GM12878 (cell line): Measurements from ENCODE around the gene NLRP10. TPM values are rescaled to one million over a fixed set of nuclear protein-coding genes. Genes with fewer than 3 reads are reported as not detected.

ENCODE experiments used
- ATAC-seq: fragments of 200-7000 bp; cut with Tn5 transposase; 3 replicates; pipeline ENCODE4 v1.9.1; 2020; ENCODE audit warnings: mild to moderate bottlenecking, moderate library complexity
- Bru-seq: library from RNA; stranded (reverse); fragments of 400-500 nt; gene quantifications from one replicate; lab custom pipeline; 2021; lab: Mats Ljungman, UMichigan
- BruChase-seq, 2 experiments: library from RNA; stranded (reverse); fragments of 400-500 nt; gene quantifications; one replicate each; lab custom pipeline; 2021; lab: Mats Ljungman, UMichigan
- BruUV-seq: library from RNA; stranded (reverse); fragments of 400-500 nt; replicated peaks from 2 replicates; lab custom pipeline; 2021; lab: Mats Ljungman, UMichigan
- CTCF ChIA-PET: fragments of 300-600 bp; sonication (Branson Sonifier 250); formaldehyde crosslinking; extraction: SDS; loops from one replicate; lab custom pipeline; 2021; ENCODE audit warnings: inconsistent platforms; lab: Yijun Ruan, JAX
- POLR2A ChIA-PET: fragments of 350-600 bp; formaldehyde crosslinking; extraction: SDS; loops from one replicate; lab custom pipeline; 2021; ENCODE audit warnings: inconsistent platforms; lab: Charles Lee
- RAD21 ChIA-PET: fragments of 300-600 bp; sonication (Branson Sonifier 250); formaldehyde crosslinking; loops from one replicate; lab custom pipeline; 2023; ENCODE audit warnings: antibody characterized with exemption; ENCODE audit not compliant: unreplicated experiment; lab: Charles Lee
- SMC1A ChIA-PET: fragments of 300-600 bp; sonication (Branson Sonifier 250); formaldehyde crosslinking; loops from one replicate; lab custom pipeline; 2023; ENCODE audit not compliant: unreplicated experiment, uncharacterized antibody; lab: Charles Lee
- DNase-seq: peaks from one replicate; pipeline ENCODE4 v3.0.0-alpha.2; 2011; ENCODE audit warnings: low read depth, low spot score
- FAIRE-seq: peaks from 3 replicates; lab custom pipeline; 2011; peaks lifted over from hg19 to GRCh38; lab: Jason Lieb, UNC
- H2AFZ ChIP-seq: 2 replicates; pipeline ENCODE4 v1.6.0; 2011; ENCODE audit warnings: low read depth, low read length, control low read depth; ENCODE audit not compliant: control insufficient read depth
- H3K27ac ChIP-seq: 2 replicates; pipeline ENCODE4 v1.5.1; 2011; ENCODE audit warnings: control low read depth; ENCODE audit not compliant: control insufficient read depth, insufficient read depth
- H3K27me3 ChIP-seq, 2 experiments: replicated peaks in 1 of 2; 2 replicates each; pipeline versions ENCODE4 v1.6.0 to v1.6.1; 2011; ENCODE audit warnings: low read length in 1 of 2; ENCODE audit not compliant: control insufficient read depth in 2 of 2, insufficient read depth in 2 of 2
- H3K36me3 ChIP-seq, 2 experiments: 2 replicates each; pipeline ENCODE4 v1.5.1; 2011; ENCODE audit warnings: low read length in 1 of 2; ENCODE audit not compliant: control insufficient read depth in 2 of 2, insufficient read depth in 2 of 2
- H3K4me1 ChIP-seq: 2 replicates; pipeline ENCODE4 v1.6.1; 2011; ENCODE audit warnings: mild to moderate bottlenecking, low read length, moderate library complexity, mixed read lengths; ENCODE audit not compliant: control insufficient read depth, insufficient read depth
- H3K4me2 ChIP-seq: 2 replicates; pipeline ENCODE4 v1.6.0; 2011; ENCODE audit warnings: control low read depth; ENCODE audit not compliant: control insufficient read depth, insufficient read depth
- H3K4me3 ChIP-seq: fragments of 200-600 bp; sonication (generic); 2 replicates; pipeline ENCODE4 v1.5.1; 2016
- H3K79me2 ChIP-seq: 2 replicates; pipeline ENCODE4 v1.6.0; 2011; ENCODE audit warnings: low read length; ENCODE audit not compliant: control insufficient read depth, insufficient read depth
- H3K9ac ChIP-seq: 2 replicates; pipeline ENCODE4 v1.8.0; 2011; ENCODE audit warnings: low read length, control low read depth, mixed read lengths; ENCODE audit not compliant: control insufficient read depth, insufficient read depth
- H3K9me3 ChIP-seq: replicated peaks from 3 replicates; pipeline ENCODE4 v1.5.1; 2011; ENCODE audit warnings: mild to moderate bottlenecking, low read length; ENCODE audit not compliant: control insufficient read depth, insufficient read depth
- H4K20me1 ChIP-seq: 2 replicates; pipeline ENCODE4 v1.6.0; 2011; ENCODE audit not compliant: control insufficient read depth, insufficient read depth
- HCFC1 ChIP-seq: fragments of 150-350 bp; IDR thresholded peaks from 2 replicates; pipeline ENCODE4 v1.6.1; 2014; ENCODE audit warnings: low read length
- MEF2B ChIP-seq: fragments of 450-650 bp; IDR thresholded peaks from 2 replicates; pipeline ENCODE4 v1.6.1; 2018; ENCODE audit warnings: mild to moderate bottlenecking, moderate library complexity; ENCODE audit not compliant: partially characterized antibody, poor library complexity, severe bottlenecking
- NFXL1 ChIP-seq: fragments of 450-650 bp; IDR thresholded peaks from 2 replicates; pipeline ENCODE4 v1.6.1; 2017; ENCODE audit warnings: antibody characterized with exemption, mild to moderate bottlenecking, borderline replicate concordance
- WGBS: methylation state at CpG from one replicate; pipeline ENCODE4 v1.1.6; 2016; ENCODE audit warnings: low lambda C conversion rate; ENCODE audit not compliant: insufficient replicate concordance, insufficient coverage; ENCODE audit errors: missing lambda C conversion rate; 5-methylcytosine and 5-hydroxymethylcytosine counted together
- in situ Hi-C: fragments of 300-500 bp; cut with MboI; formaldehyde crosslinking; loops from 9 replicates; pipeline ENCODE4 v1.14.3; 2018; ENCODE audit warnings: mixed read lengths
- intact Hi-C: fragments of 100-400 bp; cut with micrococcal nuclease; formaldehyde crosslinking; loops from one replicate; pipeline ENCODE4 v1.14.2; 2022; ENCODE audit not compliant: unreplicated experiment
- long read RNA-seq, 2 experiments: library from polyadenylated mRNA; unstranded; transcript quantifications; one replicate each; pipeline ENCODE4 v2.0.0, GENCODE V29; 2019 to 2020
- polyA minus RNA-seq, 3 experiments: library from RNA; depleted of rRNA, polyadenylated mRNA; stranded (reverse); fragments of >200 nt; gene quantifications; 2 replicates each; pipeline ENCODE4 v1.2.3, GENCODE V29; 2011
- polyA plus RNA-seq, 11 experiments: library from polyadenylated mRNA; depleted of rRNA in 4 of 11; unstranded in 6 of 11; stranded (reverse) in 5 of 11; fragments of >200 nt; fragmentation: Nextera tagmentation in 4 of 11; fragmentation: Illumina TruSeq in 1 of 11; extraction: Ambion mirVana in 4 of 11; extraction: Trizol in 1 of 11; gene quantifications; 1 replicate in 1 of 11; 2 replicates in 10 of 11; pipeline versions ENCODE4 v1.2.1 to v1.2.3, GENCODE V29; 2011 to 2016; ENCODE audit warnings: inconsistent platforms in 2 of 11, missing spikeins in 2 of 11, low read depth in 1 of 11
- total RNA-seq, 4 experiments: library from RNA; depleted of rRNA in 3 of 4; stranded (reverse); fragments of >200 nt in 3 of 4; fragmentation: Illumina TruSeq in 1 of 4; extraction: Trizol in 1 of 4; gene quantifications; 2 replicates each; pipeline versions ENCODE4 v1.2.1 to v1.2.3, GENCODE V29; 2013 to 2021
- TF ChIP-seq, protein P1 (sequence below): fragments of 450-650 bp; IDR thresholded peaks from 2 replicates; pipeline ENCODE4 v1.6.1; 2017; ENCODE audit warnings: antibody characterized with exemption, mild to moderate bottlenecking, moderate library complexity
- TF ChIP-seq, protein P2 (sequence below): fragments of 450-650 bp; IDR thresholded peaks from 2 replicates; pipeline ENCODE4 v1.6.1; 2014; ENCODE audit warnings: mild to moderate bottlenecking
- TF ChIP-seq, protein P3 (sequence below): IDR thresholded peaks from 2 replicates; pipeline ENCODE4 v1.6.1; 2011; ENCODE audit warnings: borderline replicate concordance, low read depth, mild to moderate bottlenecking, moderate library complexity, low read length; ENCODE audit not compliant: insufficient read depth, poor library complexity, severe bottlenecking
- TF ChIP-seq, protein P4 (sequence below): fragments of 450-650 bp; IDR thresholded peaks from 2 replicates; pipeline ENCODE4 v1.6.1; 2018; ENCODE audit warnings: borderline replicate concordance, mild to moderate bottlenecking; ENCODE audit not compliant: partially characterized antibody

NLRP10 gene, protein sequence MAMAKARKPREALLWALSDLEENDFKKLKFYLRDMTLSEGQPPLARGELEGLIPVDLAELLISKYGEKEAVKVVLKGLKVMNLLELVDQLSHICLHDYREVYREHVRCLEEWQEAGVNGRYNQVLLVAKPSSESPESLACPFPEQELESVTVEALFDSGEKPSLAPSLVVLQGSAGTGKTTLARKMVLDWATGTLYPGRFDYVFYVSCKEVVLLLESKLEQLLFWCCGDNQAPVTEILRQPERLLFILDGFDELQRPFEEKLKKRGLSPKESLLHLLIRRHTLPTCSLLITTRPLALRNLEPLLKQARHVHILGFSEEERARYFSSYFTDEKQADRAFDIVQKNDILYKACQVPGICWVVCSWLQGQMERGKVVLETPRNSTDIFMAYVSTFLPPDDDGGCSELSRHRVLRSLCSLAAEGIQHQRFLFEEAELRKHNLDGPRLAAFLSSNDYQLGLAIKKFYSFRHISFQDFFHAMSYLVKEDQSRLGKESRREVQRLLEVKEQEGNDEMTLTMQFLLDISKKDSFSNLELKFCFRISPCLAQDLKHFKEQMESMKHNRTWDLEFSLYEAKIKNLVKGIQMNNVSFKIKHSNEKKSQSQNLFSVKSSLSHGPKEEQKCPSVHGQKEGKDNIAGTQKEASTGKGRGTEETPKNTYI
- 0.21 TPM in 1 of 2 replicates, not detected in the other for total RNA-seq (2013; cell fraction: nucleolus; rRNA removed)
- not detected in 2 replicates for total RNA-seq (2014; rRNA removed)
- not detected in 2 replicates for total RNA-seq (2014; rRNA removed; fragmentation: Illumina TruSeq; extraction: Trizol)
- not detected in 2 replicates for total RNA-seq (2021)
- polyA plus RNA-seq (2011; ENCODE audit: low read depth), result not detected
- polyA plus RNA-seq (2011; rRNA removed), result 0.04 TPM in 1 of 2 replicates, not detected in the other
- 0.01 and 0.02 TPM in 2 replicates for polyA plus RNA-seq (2011; cell fraction: cytosol; rRNA removed)
- polyA plus RNA-seq (2011; cell fraction: nucleus; rRNA removed), result 0.04 and 0.07 TPM in 2 replicates
- not detected in 2 replicates for polyA plus RNA-seq (2012)
- polyA plus RNA-seq (2014; fragmentation: Illumina TruSeq; extraction: Trizol), result not detected in 2 replicates
- not detected for polyA plus RNA-seq (2014; fragmentation: Nextera tagmentation; extraction: Ambion mirVana)
- not detected in 2 replicates for polyA plus RNA-seq (2014; rRNA removed)
- polyA plus RNA-seq (2016; fragmentation: Nextera tagmentation; extraction: Ambion mirVana), result not detected
- 0.07 and 0.10 TPM in 2 replicates for polyA minus RNA-seq (2011; rRNA and poly(A)+ RNA removed)
- polyA minus RNA-seq (2011; cell fraction: cytosol; rRNA and poly(A)+ RNA removed), result not detected in 2 replicates
- polyA minus RNA-seq (2011; cell fraction: nucleus; rRNA and poly(A)+ RNA removed), result 0.24 TPM in 1 of 2 replicates, not detected in the other
- Bru-seq, nascent RNA, result percentile 18 among the genes with signal in this experiment
- percentile 14 among the genes with signal in this experiment for BruChase-seq, experiment 1, labeled RNA remaining after a 6-hour chase
- BruChase-seq, experiment 2, labeled RNA remaining after a 2-hour chase, result percentile 30 among the genes with signal in this experiment
- long read RNA-seq, experiment 1, result 0 reads
- long read RNA-seq, experiment 2, result 0 reads

DNA sequence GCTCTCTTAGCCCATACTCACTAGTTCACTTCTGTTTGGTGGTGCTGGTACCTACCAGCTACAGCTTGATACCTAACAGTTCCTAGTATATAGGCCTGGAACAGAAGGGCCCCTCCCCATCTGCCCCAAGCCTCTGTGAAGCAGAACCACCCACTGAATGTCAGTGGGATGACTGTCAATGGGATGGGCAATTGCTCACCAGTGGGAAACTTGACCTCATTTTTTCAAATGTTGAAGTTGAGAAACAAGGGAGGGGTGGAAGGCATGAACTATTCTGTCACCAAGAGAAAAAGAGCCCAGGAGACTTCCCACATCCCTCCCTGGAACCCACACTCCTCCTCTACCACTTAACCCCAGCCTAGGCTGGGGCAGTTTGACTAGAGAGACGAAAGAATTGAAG lies at the start of gene NLRP10:
Gene NLRP10 (minus strand): TSS at position 62 of the 400 bp plus-strand sequence. CDS start 1,952 bp downstream, outside the sequence.
- H3K4me3 ChIP-seq, result no peak within 1 kb of the TSS
- in situ Hi-C loops, result no loop called here
- CTCF ChIA-PET, result interaction anchor here (0.8 to 1.6 kb wide), 2 partner anchors 22 to 56 kb away, joined by 3 read pairs; partner anchors contain the start of gene EIF3F
- no peak within 1 kb of the TSS for H3K9ac ChIP-seq
- H3K4me2 ChIP-seq, result no peak within 1 kb of the TSS
- FAIRE-seq (no peak), DNase-seq (no peak), ATAC-seq (no peak)
- H3K79me2 ChIP-seq, result no peaks in the 10 kb centered on the region
- H3K36me3 ChIP-seq, result no peaks in the 10 kb centered on the region
- no peak within 1 kb of the TSS for H3K27ac ChIP-seq
- SMC1A ChIA-PET, result interaction anchor here (0.8 to 1.0 kb wide), 3 partner anchors 16 to 24 kb away, joined by 3 to 5 read pairs (median 4); no protein-coding TSS in a partner anchor
- peaks cover 0 to 1% of the 10 kb centered on the region in 2 experiments; a peak in 1 of 4 replicates for H3K27me3 ChIP-seq
- H4K20me1 ChIP-seq, result no peaks in the 10 kb centered on the region
- H2AFZ ChIP-seq, result no peak within 1 kb of the TSS
- H3K4me1 ChIP-seq, result no peaks in the 10 kb centered on the region
- POLR2A ChIA-PET, result no interaction called here
- H3K9me3 ChIP-seq, result no peaks in the 10 kb centered on the region
- no TSS peak for BruUV-seq
- intact Hi-C loops, result no loop called here
- 8% methylated on average over 1 of the region's 1 CpG for WGBS
- RAD21 ChIA-PET, result no interaction called here
- no peak for TF ChIP-seq MEF2B
- TF ChIP-seq, protein P1, sequence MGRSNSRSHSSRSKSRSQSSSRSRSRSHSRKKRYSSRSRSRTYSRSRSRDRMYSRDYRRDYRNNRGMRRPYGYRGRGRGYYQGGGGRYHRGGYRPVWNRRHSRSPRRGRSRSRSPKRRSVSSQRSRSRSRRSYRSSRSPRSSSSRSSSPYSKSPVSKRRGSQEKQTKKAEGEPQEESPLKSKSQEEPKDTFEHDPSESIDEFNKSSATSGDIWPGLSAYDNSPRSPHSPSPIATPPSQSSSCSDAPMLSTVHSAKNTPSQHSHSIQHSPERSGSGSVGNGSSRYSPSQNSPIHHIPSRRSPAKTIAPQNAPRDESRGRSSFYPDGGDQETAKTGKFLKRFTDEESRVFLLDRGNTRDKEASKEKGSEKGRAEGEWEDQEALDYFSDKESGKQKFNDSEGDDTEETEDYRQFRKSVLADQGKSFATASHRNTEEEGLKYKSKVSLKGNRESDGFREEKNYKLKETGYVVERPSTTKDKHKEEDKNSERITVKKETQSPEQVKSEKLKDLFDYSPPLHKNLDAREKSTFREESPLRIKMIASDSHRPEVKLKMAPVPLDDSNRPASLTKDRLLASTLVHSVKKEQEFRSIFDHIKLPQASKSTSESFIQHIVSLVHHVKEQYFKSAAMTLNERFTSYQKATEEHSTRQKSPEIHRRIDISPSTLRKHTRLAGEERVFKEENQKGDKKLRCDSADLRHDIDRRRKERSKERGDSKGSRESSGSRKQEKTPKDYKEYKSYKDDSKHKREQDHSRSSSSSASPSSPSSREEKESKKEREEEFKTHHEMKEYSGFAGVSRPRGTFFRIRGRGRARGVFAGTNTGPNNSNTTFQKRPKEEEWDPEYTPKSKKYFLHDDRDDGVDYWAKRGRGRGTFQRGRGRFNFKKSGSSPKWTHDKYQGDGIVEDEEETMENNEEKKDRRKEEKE, result no peak
- TF ChIP-seq, protein P2, sequence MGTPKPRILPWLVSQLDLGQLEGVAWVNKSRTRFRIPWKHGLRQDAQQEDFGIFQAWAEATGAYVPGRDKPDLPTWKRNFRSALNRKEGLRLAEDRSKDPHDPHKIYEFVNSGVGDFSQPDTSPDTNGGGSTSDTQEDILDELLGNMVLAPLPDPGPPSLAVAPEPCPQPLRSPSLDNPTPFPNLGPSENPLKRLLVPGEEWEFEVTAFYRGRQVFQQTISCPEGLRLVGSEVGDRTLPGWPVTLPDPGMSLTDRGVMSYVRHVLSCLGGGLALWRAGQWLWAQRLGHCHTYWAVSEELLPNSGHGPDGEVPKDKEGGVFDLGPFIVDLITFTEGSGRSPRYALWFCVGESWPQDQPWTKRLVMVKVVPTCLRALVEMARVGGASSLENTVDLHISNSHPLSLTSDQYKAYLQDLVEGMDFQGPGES, result no peak
- TF ChIP-seq, protein P3, sequence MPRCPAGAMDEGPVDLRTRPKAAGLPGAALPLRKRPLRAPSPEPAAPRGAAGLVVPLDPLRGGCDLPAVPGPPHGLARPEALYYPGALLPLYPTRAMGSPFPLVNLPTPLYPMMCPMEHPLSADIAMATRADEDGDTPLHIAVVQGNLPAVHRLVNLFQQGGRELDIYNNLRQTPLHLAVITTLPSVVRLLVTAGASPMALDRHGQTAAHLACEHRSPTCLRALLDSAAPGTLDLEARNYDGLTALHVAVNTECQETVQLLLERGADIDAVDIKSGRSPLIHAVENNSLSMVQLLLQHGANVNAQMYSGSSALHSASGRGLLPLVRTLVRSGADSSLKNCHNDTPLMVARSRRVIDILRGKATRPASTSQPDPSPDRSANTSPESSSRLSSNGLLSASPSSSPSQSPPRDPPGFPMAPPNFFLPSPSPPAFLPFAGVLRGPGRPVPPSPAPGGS, result no peak
- TF ChIP-seq, protein P4, sequence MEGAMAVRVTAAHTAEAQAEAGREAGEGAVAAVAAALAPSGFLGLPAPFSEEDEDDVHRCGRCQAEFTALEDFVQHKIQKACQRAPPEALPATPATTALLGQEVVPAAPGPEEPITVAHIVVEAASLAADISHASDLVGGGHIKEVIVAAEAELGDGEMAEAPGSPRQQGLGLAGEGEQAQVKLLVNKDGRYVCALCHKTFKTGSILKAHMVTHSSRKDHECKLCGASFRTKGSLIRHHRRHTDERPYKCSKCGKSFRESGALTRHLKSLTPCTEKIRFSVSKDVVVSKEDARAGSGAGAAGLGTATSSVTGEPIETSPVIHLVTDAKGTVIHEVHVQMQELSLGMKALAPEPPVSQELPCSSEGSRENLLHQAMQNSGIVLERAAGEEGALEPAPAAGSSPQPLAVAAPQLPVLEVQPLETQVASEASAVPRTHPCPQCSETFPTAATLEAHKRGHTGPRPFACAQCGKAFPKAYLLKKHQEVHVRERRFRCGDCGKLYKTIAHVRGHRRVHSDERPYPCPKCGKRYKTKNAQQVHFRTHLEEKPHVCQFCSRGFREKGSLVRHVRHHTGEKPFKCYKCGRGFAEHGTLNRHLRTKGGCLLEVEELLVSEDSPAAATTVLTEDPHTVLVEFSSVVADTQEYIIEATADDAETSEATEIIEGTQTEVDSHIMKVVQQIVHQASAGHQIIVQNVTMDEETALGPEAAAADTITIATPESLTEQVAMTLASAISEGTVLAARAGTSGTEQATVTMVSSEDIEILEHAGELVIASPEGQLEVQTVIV, result no peak
- no peak for TF ChIP-seq NFXL1
- no peak for TF ChIP-seq HCFC1
